PFSK-1 (cell line): ENCODE results near the gene MGAT5.

Experiments
- POLR2AphosphoS5 ChIP-seq: IDR thresholded peaks from 2 replicates; pipeline ENCODE4 v1.6.1; 2012; ENCODE audit warnings: low read depth, mild to moderate bottlenecking, control low read depth, low read length, moderate library complexity
- SIN3A ChIP-seq: IDR thresholded peaks from 2 replicates; pipeline ENCODE4 v1.6.1; 2012; ENCODE audit warnings: mild to moderate bottlenecking, low read length, moderate library complexity, borderline replicate concordance; ENCODE audit not compliant: insufficient read depth
- TAF1 ChIP-seq: IDR thresholded peaks from 2 replicates; pipeline ENCODE4 v1.6.1; 2012; ENCODE audit warnings: low read length, control low read depth, borderline replicate concordance; ENCODE audit not compliant: insufficient read depth

DNA sequence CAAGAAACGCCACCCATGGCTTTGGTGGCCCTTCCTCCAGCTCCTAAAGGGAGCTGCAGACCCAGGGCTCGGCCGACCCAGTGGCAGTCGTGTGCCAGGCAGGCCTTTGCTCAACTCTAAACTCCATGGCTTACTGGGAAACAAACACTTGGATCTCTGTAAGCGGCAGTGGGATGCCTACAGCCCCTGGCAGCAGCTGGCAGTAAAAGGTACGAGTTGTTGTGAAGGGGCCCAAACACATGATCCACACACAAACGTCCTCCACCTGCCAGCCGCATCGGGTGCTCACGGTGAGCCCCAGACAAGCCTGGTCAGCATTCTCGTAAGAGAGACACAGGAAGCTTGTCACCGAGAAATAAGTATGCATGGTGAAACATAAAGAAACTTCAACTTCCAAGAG lies 214.9 kb downstream of the MGAT5 start:
- TF ChIP-seq TAF1: no peak
- no peak for TF ChIP-seq POLR2AphosphoS5
- TF ChIP-seq SIN3A: no peak
